ENCODE measurements around the gene HNRNPAB. TPM values are rescaled to one million over a fixed set of nuclear protein-coding genes. Genes with fewer than 3 reads are reported as not detected.

The HNRNPAB gene
- total and polyA plus RNA-seq, 4 donors, result 33.7 to 66.3 (median 50.4) TPM

DNA sequence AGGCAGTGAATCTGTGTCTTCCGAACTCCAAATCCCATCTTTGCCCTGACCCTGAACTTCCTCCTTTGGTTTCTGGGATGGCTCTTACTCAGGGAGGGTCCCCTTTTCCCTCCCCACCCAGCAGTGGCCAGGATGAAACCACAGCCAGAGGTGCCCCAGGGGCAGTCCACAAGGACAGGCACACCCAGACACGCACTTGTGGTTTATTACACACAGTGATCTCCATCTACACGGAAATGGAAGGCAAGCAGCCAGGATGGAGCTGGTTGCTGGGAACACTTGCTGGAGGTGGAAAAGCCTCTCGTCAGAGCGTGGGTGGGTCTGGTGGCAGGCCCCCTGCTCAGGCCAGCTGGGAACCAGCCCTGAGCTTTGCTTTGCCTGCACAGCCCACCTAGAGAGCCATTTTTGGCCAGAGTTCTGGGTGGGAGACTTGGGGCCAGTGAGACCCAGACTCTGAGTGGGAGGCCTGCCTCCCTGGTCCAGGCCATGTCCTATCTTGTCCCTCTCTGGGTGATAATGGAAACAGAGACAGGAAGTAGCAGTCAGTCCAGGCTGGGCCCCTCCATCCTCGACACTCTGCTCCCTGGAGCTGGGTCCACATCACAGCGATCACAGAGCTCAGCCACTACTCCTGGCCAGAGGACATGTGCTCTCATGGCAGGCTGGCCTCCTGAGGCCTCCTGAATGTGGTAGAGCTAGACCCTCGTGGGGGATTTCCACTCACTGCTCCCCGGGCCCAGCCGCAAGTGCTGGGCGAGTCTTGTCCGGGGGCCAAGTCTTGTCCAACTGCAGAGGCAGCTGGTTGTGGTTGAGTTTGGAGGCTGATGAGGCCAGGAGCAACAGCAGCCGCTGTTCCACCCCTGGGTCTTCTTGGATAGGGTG, 33.3 kb downstream of the HNRNPAB start:
- Histone ChIP-seq H3K9ac (ENCODE audit: low read depth in 1 of 2, low read length in 2 of 2) (no peak overlapping the region), H3K9me3 (ENCODE audit: control insufficient read depth in 4 of 4, low read length in 3 of 4) (no peaks in the 10 kb centered on the region), H3K27me3 (ENCODE audit: control insufficient read depth in 4 of 4, insufficient read depth in 4 of 4, low read length in 3 of 4) (no peaks in the 10 kb centered on the region), H3K4me1 (ENCODE audit: control insufficient read depth in 4 of 4, insufficient read depth in 4 of 4, low read length in 3 of 4) (peaks cover 27 to 56% (median 38%) of the 10 kb centered on the region in 4 donors), H3K4me3 (ENCODE audit: low read depth in 1 of 3, low read length in 3 of 3) (no peak overlapping the region), H3K27ac (ENCODE audit: low read depth in 1 of 2, low read length in 2 of 2) (peak overlapping the region in 1 of 2 donors; percentile 38), H3K36me3 (ENCODE audit: control insufficient read depth in 4 of 4, insufficient read depth in 3 of 4, low read depth in 1 of 4, low read length in 3 of 4) (no peaks in the 10 kb centered on the region)
- TF ChIP-seq RXRA (IDR thresholded peaks at IDR 0.05), result no peak
- 81% methylated on average over 13 of the region's 13 CpGs for WGBS
- no peak for DNase-seq (ENCODE audit: low spot score)

DNA sequence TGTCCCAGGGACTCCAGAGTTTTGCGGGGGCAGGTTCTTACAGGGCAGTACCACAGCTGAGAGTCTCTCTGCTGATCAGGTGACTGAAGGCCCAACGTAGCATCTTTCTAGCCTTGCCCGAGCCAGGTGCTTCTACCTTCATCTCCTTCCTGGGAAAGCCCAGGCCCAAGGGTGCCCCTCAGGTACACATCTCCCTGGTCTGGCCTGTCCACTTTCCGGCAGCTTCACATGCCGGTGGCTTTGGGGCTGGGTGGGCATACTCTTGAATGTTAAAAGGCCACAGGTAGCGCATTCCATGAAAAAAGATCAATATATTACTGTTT, 33.9 kb downstream of the HNRNPAB start:
- WGBS, result 96% methylated on average over 6 of the region's 6 CpGs
- TF ChIP-seq TAF1 (conservative IDR thresholded peaks at IDR 0.05) (no peak), GABPA (IDR thresholded peaks at IDR 0.05 in 1 of 2, conservative IDR thresholded peaks at IDR 0.05 in 1 of 2) (no peak), SP1 (IDR thresholded peaks at IDR 0.05) (no peak), FOXA2 (IDR thresholded peaks at IDR 0.05) (no peak), RXRA (IDR thresholded peaks at IDR 0.05) (no peak), FOXA1 (IDR thresholded peaks at IDR 0.05) (no peak), HNF4G (IDR thresholded peaks at IDR 0.05) (no peak), HNF4A (conservative IDR thresholded peaks at IDR 0.05) (no peak), YY1 (IDR thresholded peaks at IDR 0.05) (no peak), RAD21 (IDR thresholded peaks at IDR 0.05) (no peak), EGR1 (IDR thresholded peaks at IDR 0.05; ENCODE audit: low read depth in 2 of 2) (no peak), NR2F2 (IDR thresholded peaks at IDR 0.05) (no peak), JUND (IDR thresholded peaks at IDR 0.05) (no peak)
- TF ChIP-seq, protein P1, sequence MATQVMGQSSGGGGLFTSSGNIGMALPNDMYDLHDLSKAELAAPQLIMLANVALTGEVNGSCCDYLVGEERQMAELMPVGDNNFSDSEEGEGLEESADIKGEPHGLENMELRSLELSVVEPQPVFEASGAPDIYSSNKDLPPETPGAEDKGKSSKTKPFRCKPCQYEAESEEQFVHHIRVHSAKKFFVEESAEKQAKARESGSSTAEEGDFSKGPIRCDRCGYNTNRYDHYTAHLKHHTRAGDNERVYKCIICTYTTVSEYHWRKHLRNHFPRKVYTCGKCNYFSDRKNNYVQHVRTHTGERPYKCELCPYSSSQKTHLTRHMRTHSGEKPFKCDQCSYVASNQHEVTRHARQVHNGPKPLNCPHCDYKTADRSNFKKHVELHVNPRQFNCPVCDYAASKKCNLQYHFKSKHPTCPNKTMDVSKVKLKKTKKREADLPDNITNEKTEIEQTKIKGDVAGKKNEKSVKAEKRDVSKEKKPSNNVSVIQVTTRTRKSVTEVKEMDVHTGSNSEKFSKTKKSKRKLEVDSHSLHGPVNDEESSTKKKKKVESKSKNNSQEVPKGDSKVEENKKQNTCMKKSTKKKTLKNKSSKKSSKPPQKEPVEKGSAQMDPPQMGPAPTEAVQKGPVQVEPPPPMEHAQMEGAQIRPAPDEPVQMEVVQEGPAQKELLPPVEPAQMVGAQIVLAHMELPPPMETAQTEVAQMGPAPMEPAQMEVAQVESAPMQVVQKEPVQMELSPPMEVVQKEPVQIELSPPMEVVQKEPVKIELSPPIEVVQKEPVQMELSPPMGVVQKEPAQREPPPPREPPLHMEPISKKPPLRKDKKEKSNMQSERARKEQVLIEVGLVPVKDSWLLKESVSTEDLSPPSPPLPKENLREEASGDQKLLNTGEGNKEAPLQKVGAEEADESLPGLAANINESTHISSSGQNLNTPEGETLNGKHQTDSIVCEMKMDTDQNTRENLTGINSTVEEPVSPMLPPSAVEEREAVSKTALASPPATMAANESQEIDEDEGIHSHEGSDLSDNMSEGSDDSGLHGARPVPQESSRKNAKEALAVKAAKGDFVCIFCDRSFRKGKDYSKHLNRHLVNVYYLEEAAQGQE (IDR thresholded peaks at IDR 0.05), result no peak
- TF ChIP-seq, protein P2, sequence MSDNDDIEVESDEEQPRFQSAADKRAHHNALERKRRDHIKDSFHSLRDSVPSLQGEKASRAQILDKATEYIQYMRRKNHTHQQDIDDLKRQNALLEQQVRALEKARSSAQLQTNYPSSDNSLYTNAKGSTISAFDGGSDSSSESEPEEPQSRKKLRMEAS (IDR thresholded peaks at IDR 0.05), result no peak
- TF ChIP-seq, protein P3, sequence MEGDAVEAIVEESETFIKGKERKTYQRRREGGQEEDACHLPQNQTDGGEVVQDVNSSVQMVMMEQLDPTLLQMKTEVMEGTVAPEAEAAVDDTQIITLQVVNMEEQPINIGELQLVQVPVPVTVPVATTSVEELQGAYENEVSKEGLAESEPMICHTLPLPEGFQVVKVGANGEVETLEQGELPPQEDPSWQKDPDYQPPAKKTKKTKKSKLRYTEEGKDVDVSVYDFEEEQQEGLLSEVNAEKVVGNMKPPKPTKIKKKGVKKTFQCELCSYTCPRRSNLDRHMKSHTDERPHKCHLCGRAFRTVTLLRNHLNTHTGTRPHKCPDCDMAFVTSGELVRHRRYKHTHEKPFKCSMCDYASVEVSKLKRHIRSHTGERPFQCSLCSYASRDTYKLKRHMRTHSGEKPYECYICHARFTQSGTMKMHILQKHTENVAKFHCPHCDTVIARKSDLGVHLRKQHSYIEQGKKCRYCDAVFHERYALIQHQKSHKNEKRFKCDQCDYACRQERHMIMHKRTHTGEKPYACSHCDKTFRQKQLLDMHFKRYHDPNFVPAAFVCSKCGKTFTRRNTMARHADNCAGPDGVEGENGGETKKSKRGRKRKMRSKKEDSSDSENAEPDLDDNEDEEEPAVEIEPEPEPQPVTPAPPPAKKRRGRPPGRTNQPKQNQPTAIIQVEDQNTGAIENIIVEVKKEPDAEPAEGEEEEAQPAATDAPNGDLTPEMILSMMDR (IDR thresholded peaks at IDR 0.05; ENCODE audit: low read depth, low read length, missing input control), result no peak
- TF ChIP-seq, protein P4, sequence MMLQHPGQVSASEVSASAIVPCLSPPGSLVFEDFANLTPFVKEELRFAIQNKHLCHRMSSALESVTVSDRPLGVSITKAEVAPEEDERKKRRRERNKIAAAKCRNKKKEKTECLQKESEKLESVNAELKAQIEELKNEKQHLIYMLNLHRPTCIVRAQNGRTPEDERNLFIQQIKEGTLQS (IDR thresholded peaks at IDR 0.05), result no peak
- TF ChIP-seq, protein P5, sequence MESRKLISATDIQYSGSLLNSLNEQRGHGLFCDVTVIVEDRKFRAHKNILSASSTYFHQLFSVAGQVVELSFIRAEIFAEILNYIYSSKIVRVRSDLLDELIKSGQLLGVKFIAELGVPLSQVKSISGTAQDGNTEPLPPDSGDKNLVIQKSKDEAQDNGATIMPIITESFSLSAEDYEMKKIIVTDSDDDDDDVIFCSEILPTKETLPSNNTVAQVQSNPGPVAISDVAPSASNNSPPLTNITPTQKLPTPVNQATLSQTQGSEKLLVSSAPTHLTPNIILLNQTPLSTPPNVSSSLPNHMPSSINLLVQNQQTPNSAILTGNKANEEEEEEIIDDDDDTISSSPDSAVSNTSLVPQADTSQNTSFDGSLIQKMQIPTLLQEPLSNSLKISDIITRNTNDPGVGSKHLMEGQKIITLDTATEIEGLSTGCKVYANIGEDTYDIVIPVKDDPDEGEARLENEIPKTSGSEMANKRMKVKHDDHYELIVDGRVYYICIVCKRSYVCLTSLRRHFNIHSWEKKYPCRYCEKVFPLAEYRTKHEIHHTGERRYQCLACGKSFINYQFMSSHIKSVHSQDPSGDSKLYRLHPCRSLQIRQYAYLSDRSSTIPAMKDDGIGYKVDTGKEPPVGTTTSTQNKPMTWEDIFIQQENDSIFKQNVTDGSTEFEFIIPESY (IDR thresholded peaks at IDR 0.05), result no peak
- Histone ChIP-seq H3K27me3 (ENCODE audit: control insufficient read depth in 4 of 4, insufficient read depth in 4 of 4, low read length in 3 of 4) (no peaks in the 10 kb centered on the region), H3K4me1 (ENCODE audit: control insufficient read depth in 4 of 4, insufficient read depth in 4 of 4, low read length in 3 of 4) (peaks cover 24 to 51% (median 33%) of the 10 kb centered on the region in 4 donors), H3K9ac (ENCODE audit: low read depth in 1 of 2, low read length in 2 of 2) (no peak overlapping the region), H3K9me3 (ENCODE audit: control insufficient read depth in 4 of 4, low read length in 3 of 4) (no peaks in the 10 kb centered on the region), H3K27ac (ENCODE audit: low read depth in 1 of 2, low read length in 2 of 2) (peak overlapping the region in 1 of 2 donors; percentile 97), H3K4me3 (ENCODE audit: low read depth in 1 of 3, low read length in 3 of 3) (no peak overlapping the region), H3K36me3 (ENCODE audit: control insufficient read depth in 4 of 4, insufficient read depth in 3 of 4, low read depth in 1 of 4, low read length in 3 of 4) (no peaks in the 10 kb centered on the region)
- no peak for DNase-seq (ENCODE audit: low spot score)
